Measurements from ENCODE around the gene LRRC59. TPM values are rescaled to one million over a fixed set of nuclear protein-coding genes. Genes with fewer than 3 reads are reported as not detected.
"Not testable (repeated sequence)": the region's sequence is repeated elsewhere in the genome, so short reads cannot be mapped to it uniquely, and the experiment has no call there.

Gene LRRC59

DNA sequence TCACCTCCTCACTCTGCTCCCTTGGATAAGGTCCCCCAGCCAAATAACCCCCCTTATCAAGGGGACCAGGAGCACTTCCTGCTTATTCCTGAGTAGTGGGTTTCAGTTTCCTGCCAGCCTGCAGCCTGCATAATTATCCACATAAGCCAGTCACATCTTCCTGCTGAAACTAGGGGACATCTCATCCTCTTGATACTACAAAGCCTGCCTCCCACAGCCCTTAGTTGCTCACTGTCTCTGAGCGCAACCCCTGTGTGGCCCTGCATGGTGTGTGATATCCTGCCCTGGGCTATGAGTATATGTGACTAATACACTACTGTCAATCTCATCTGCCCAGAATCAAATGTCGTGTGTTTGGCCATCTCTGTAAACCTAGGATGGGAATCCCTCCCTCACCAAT, 59.4 kb downstream of the LRRC59 start:
- 100% methylated on average over 1 of the region's 2 CpGs for WGBS
- DNase-seq: no peak
- no peak overlapping the region for H3K18ac ChIP-seq (ENCODE audit: low read depth in 1 of 2, low read length in 2 of 2)

DNA sequence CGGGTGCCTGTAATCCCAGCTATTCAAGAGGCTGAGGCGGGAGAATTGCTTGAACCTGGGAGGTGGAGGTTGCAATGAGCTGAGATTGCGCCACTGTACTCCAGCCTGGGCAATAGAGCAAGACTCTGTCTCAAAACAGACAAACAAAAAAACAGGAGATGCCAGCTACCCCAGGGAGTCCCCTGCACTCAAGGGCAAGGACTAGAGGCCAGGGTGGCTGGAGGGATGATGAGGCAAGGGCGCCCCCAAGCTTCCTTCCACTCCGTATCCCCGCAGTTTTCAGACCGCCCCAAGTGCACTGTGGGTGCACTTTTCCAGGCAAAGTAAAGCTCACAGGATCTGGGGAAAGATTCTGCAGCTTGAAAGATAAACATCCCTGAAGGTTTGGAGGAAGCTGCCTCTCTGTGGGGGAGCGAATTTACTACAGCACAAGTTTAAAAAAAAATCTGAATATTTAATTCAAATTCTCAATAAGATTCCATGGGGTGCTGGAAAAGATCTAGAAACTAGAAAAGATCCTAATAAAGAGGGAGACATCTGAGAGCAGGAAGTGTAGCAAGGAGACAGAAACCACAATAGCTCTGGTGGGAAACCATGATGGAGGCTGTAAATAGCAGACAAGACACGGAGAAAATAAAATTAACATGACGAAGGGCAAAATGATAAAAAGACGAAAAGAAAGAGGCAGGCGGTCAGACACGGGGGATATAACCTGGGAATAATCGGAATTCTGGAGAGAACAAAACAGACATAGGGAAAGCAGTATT, 63.8 kb downstream of the LRRC59 start:
- not testable (repeated sequence) for H3K79me1 ChIP-seq (replicated peaks; ENCODE audit: low read length, poor library complexity, severe bottlenecking); H3K27me3 ChIP-seq (ENCODE audit: control insufficient read depth in 1 of 2, insufficient read depth in 1 of 2, low read length in 2 of 2); H3K9ac ChIP-seq (ENCODE audit: low read length); H3K14ac ChIP-seq (ENCODE audit: low read length in 2 of 2); H2BK5ac ChIP-seq (ENCODE audit: low read depth, low read length, poor library complexity, severe bottlenecking); H2BK120ac ChIP-seq (ENCODE audit: low read depth, low read length); H3K9me3 ChIP-seq (ENCODE audit: control insufficient read depth, low read length); H3K4me3 ChIP-seq (ENCODE audit: insufficient read depth in 1 of 2, low read depth in 1 of 2, low read length in 2 of 2); H4K91ac ChIP-seq (ENCODE audit: low read length); H2BK12ac ChIP-seq (ENCODE audit: low read length in 2 of 2); H3K36me3 ChIP-seq (ENCODE audit: control insufficient read depth in 1 of 2, insufficient read depth in 2 of 2, low read depth in 1 of 2, low read length in 2 of 2); H2AK5ac ChIP-seq (ENCODE audit: low read length, severe bottlenecking); H3K4ac ChIP-seq (ENCODE audit: low read depth in 1 of 2, low read length in 2 of 2); H2AFZ ChIP-seq (ENCODE audit: low read depth, low read length); H3K4me1 ChIP-seq (ENCODE audit: control insufficient read depth, insufficient read depth, low read depth, low read length); H3K27ac ChIP-seq (ENCODE audit: low read length, poor library complexity, severe bottlenecking); H3K23ac ChIP-seq (ENCODE audit: low read length in 2 of 2); H3K18ac ChIP-seq (ENCODE audit: low read depth in 1 of 2, low read length in 2 of 2)
- DNase-seq: peak; percentile 20
- Histone ChIP-seq H2BK15ac (ENCODE audit: low read depth, poor library complexity, severe bottlenecking) (peak overlapping the region; percentile 39), H4K8ac (ENCODE audit: low read length) (peak overlapping the region; percentile 86), H3K4me2 (ENCODE audit: low read length, poor library complexity, severe bottlenecking) (peak overlapping the region; percentile 20)
- 73% methylated on average over 13 of the region's 14 CpGs for WGBS

More for the DNA sequence above, 59.4 kb downstream of the LRRC59 start:
- Histone ChIP-seq H2AK5ac (ENCODE audit: low read length, severe bottlenecking) (no peak overlapping the region), H3K14ac (ENCODE audit: low read length in 2 of 2) (no peak overlapping the region), H3K4me1 (ENCODE audit: control insufficient read depth, insufficient read depth, low read depth, low read length) (peaks cover 3% of the 10 kb centered on the region), H2BK120ac (ENCODE audit: low read depth, low read length) (no peak overlapping the region), H3K27ac (ENCODE audit: low read length, poor library complexity, severe bottlenecking) (no peak overlapping the region), H3K36me3 (ENCODE audit: control insufficient read depth in 1 of 2, insufficient read depth in 2 of 2, low read depth in 1 of 2, low read length in 2 of 2) (no peaks in the 10 kb centered on the region), H3K4me2 (ENCODE audit: low read length, poor library complexity, severe bottlenecking) (no peak overlapping the region), H3K4ac (ENCODE audit: low read depth in 1 of 2, low read length in 2 of 2) (no peak overlapping the region), H2AFZ (ENCODE audit: low read depth, low read length) (no peak overlapping the region), H2BK12ac (ENCODE audit: low read length in 2 of 2) (no peak overlapping the region), H3K4me3 (ENCODE audit: insufficient read depth in 1 of 2, low read depth in 1 of 2, low read length in 2 of 2) (no peak overlapping the region), H4K91ac (ENCODE audit: low read length) (no peak overlapping the region), H2BK15ac (ENCODE audit: low read depth, poor library complexity, severe bottlenecking) (no peak overlapping the region), H3K9me3 (ENCODE audit: control insufficient read depth, low read length) (peaks cover 9% of the 10 kb centered on the region), H3K9ac (ENCODE audit: low read length) (no peak overlapping the region), H3K79me1 (replicated peaks; ENCODE audit: low read length, poor library complexity, severe bottlenecking) (no peaks in the 10 kb centered on the region), H4K8ac (ENCODE audit: low read length) (no peak overlapping the region), H3K23ac (ENCODE audit: low read length in 2 of 2) (no peak overlapping the region), H3K27me3 (ENCODE audit: control insufficient read depth in 1 of 2, insufficient read depth in 1 of 2, low read length in 2 of 2) (no peaks in the 10 kb centered on the region), H2BK5ac (ENCODE audit: low read depth, low read length, poor library complexity, severe bottlenecking) (no peak overlapping the region)

DNA sequence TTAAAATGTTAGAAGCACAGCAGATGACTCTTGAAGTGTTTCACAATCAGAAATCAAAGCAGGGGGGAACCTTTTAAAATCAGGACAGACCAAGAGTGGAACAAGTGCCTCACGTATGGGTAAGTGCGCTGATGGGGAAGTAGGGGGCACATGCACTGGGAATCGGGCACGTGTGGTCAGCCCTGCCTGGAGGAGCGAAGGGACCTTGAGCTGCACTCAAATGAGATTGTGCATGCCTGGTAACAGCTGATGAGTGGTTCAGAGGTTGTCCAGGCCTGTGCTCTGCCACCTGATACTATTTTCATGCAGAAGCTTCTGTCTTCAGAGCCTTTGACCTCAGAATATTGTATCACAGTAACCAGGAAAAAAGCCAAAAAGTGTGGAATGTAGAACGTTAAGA, 65.1 kb downstream of the LRRC59 start:
- peaks cover 5% of the 10 kb centered on the region for H3K4me1 ChIP-seq (ENCODE audit: control insufficient read depth, insufficient read depth, low read depth, low read length)
- peak overlapping the region in 1 of 2 experiments; percentile 28 for H3K4me3 ChIP-seq (ENCODE audit: insufficient read depth in 1 of 2, low read depth in 1 of 2, low read length in 2 of 2)
- H4K91ac ChIP-seq (ENCODE audit: low read length): no peak overlapping the region
- H3K18ac ChIP-seq (ENCODE audit: low read depth in 1 of 2, low read length in 2 of 2): no peak overlapping the region
- peak overlapping the region; percentile 29 for H3K9ac ChIP-seq (ENCODE audit: low read length)
- H3K27ac ChIP-seq (ENCODE audit: low read length, poor library complexity, severe bottlenecking): no peak overlapping the region
- H4K8ac ChIP-seq (ENCODE audit: low read length): no peak overlapping the region
- 79% methylated on average over 6 of the region's 6 CpGs for WGBS
- no peak overlapping the region for H2BK12ac ChIP-seq (ENCODE audit: low read length in 2 of 2)
- no peak overlapping the region for H2AFZ ChIP-seq (ENCODE audit: low read depth, low read length)
- no peak overlapping the region for H2BK5ac ChIP-seq (ENCODE audit: low read depth, low read length, poor library complexity, severe bottlenecking)
- DNase-seq: no peak
- no peak overlapping the region for H3K4ac ChIP-seq (ENCODE audit: low read depth in 1 of 2, low read length in 2 of 2)
- no peaks in the 10 kb centered on the region for H3K36me3 ChIP-seq (ENCODE audit: control insufficient read depth in 1 of 2, insufficient read depth in 2 of 2, low read depth in 1 of 2, low read length in 2 of 2)
- H3K9me3 ChIP-seq (ENCODE audit: control insufficient read depth, low read length): no peaks in the 10 kb centered on the region
- no peak overlapping the region for H2BK15ac ChIP-seq (ENCODE audit: low read depth, poor library complexity, severe bottlenecking)
- no peak overlapping the region for H2AK5ac ChIP-seq (ENCODE audit: low read length, severe bottlenecking)
- no peak overlapping the region for H2BK120ac ChIP-seq (ENCODE audit: low read depth, low read length)
- H3K14ac ChIP-seq (ENCODE audit: low read length in 2 of 2): no peak overlapping the region
- no peak overlapping the region for H3K4me2 ChIP-seq (ENCODE audit: low read length, poor library complexity, severe bottlenecking)
- H3K79me1 ChIP-seq (replicated peaks; ENCODE audit: low read length, poor library complexity, severe bottlenecking): no peaks in the 10 kb centered on the region
- peaks cover 0 to 6% of the 10 kb centered on the region in 2 experiments for H3K27me3 ChIP-seq (ENCODE audit: control insufficient read depth in 1 of 2, insufficient read depth in 1 of 2, low read length in 2 of 2)
- H3K23ac ChIP-seq (ENCODE audit: low read length in 2 of 2): no peak overlapping the region

Small RNA genes lying within 50 kb of the gene (small RNA-seq; reads per million reads assigned to genes)
- not detected for gene RF00019 (ENCODE audit: low read depth)

Measured in mesenchymal stem cell (in vitro differentiated cells and primary cell).